ENCODE results near the gene MREG.

Gene MREG

GRCh38 chr2:215914054-215914776 is 99.1 kb downstream of the MREG start:
- no peak for DNase-seq

GRCh38 chr2:215912299-215912842 is 101.0 kb downstream of the MREG start:
- no peak for DNase-seq

- DNase-seq = no peak
Measured at GRCh38 chr2:215911301-215912085, 101.9 kb downstream of the MREG start.

- no peak for DNase-seq
Measured at GRCh38 chr2:215910180-215910579, 103.2 kb downstream of the MREG start.

- DNase-seq = no peak
Measured at GRCh38 chr2:215907147-215907546, 106.2 kb downstream of the MREG start.

- no peak for DNase-seq
Measured at GRCh38 chr2:215906458-215906857, 106.9 kb downstream of the MREG start.

GRCh38 chr2:215905691-215906090 is 107.7 kb downstream of the MREG start:
- no peak for DNase-seq

GRCh38 chr2:215904101-215904500 is 109.2 kb downstream of the MREG start:
- DNase-seq = no peak

GRCh38 chr2:215903203-215903602 is 110.1 kb downstream of the MREG start:
- no peak for DNase-seq

GRCh38 chr2:215901796-215902195 is 111.6 kb downstream of the MREG start:
- no peak for DNase-seq

- no peak for DNase-seq
Measured at GRCh38 chr2:215900843-215901242, 112.5 kb downstream of the MREG start.

- DNase-seq = no peak
Measured at GRCh38 chr2:215900203-215900611, 113.1 kb downstream of the MREG start.

- no peak for DNase-seq
Measured at GRCh38 chr2:215899141-215900074, 113.9 kb downstream of the MREG start.

GRCh38 chr2:215898363-215898762 is 115.0 kb downstream of the MREG start:
- no peak for DNase-seq

GRCh38 chr2:215896921-215897320 is 116.4 kb downstream of the MREG start:
- no peak for DNase-seq

- no peak for DNase-seq
Measured at GRCh38 chr2:215895330-215895729, 118.0 kb downstream of the MREG start.

All from DMS79 (cell line).